ENCODE data around the gene ATRN. TPM values are rescaled to one million over a fixed set of nuclear protein-coding genes. Genes with fewer than 3 reads are reported as not detected.
"Not testable (repeated sequence)": the region's sequence is repeated elsewhere in the genome, so short reads cannot be mapped to it uniquely, and the experiment has no call there.

The ATRN gene
- total RNA-seq, 1 donor from 2014 or later = 30.6 TPM

DNA sequence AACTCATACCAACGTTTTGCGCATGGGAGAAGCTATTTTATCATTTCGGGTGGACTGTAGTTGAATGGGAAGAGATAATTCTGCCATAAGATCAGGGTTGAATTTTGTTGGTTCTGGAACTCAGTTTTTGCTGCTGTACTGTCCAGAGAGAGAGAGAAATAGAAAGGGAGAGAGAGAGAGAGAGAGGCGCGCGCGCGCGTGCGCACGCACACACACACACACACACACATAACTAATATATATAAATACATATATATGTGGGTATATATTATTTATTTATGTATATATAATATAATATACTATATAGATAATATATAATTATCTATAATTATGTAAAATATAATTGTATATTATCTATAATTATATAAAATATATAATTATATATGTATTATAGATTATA lies 21.9 kb downstream of the ATRN start:
- no peak for DNase-seq (ENCODE audit: low read depth)
- TF ChIP-seq, protein P1, sequence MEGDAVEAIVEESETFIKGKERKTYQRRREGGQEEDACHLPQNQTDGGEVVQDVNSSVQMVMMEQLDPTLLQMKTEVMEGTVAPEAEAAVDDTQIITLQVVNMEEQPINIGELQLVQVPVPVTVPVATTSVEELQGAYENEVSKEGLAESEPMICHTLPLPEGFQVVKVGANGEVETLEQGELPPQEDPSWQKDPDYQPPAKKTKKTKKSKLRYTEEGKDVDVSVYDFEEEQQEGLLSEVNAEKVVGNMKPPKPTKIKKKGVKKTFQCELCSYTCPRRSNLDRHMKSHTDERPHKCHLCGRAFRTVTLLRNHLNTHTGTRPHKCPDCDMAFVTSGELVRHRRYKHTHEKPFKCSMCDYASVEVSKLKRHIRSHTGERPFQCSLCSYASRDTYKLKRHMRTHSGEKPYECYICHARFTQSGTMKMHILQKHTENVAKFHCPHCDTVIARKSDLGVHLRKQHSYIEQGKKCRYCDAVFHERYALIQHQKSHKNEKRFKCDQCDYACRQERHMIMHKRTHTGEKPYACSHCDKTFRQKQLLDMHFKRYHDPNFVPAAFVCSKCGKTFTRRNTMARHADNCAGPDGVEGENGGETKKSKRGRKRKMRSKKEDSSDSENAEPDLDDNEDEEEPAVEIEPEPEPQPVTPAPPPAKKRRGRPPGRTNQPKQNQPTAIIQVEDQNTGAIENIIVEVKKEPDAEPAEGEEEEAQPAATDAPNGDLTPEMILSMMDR (IDR thresholded peaks at IDR 0.05; ENCODE audit: insufficient read depth, low read length, poor library complexity, severe bottlenecking) = no peak
- Histone ChIP-seq H3K27me3 (ENCODE audit: control insufficient read depth, insufficient read depth, low read length) (no peaks in the 10 kb centered on the region), H3K36me3 (ENCODE audit: control insufficient read depth, insufficient read depth, low read length) (no peaks in the 10 kb centered on the region), H3K4me3 (ENCODE audit: low read depth, low read length) (no peak overlapping the region)

DNA sequence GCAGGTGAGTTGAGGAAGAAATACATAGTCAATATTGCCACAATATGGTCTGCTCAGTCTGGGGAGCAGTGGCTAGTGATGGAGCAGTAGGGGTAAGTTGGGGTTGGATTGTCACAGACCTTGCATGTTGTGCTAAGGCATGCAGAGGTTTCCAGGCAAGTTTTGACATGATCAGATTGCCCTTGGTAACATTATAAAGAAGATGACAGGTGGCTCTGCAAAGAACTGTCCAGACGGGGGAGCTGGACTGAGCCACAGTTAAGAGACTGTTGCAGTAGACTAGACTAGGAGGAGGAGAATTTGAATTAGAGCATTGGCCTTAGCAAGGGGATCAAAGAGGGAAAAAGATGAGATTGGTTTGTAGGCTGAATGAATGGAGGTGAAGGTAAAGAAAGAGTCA lies 23.4 kb downstream of the ATRN start:
- Histone ChIP-seq H3K27me3 (ENCODE audit: control insufficient read depth, insufficient read depth, low read length) (no peaks in the 10 kb centered on the region), H3K36me3 (ENCODE audit: control insufficient read depth, insufficient read depth, low read length) (no peaks in the 10 kb centered on the region), H3K4me3 (ENCODE audit: low read depth, low read length) (no peak overlapping the region)
- DNase-seq (ENCODE audit: low read depth) = no peak
- TF ChIP-seq, protein P1 (IDR thresholded peaks at IDR 0.05; ENCODE audit: insufficient read depth, low read length, poor library complexity, severe bottlenecking) = no peak

DNA sequence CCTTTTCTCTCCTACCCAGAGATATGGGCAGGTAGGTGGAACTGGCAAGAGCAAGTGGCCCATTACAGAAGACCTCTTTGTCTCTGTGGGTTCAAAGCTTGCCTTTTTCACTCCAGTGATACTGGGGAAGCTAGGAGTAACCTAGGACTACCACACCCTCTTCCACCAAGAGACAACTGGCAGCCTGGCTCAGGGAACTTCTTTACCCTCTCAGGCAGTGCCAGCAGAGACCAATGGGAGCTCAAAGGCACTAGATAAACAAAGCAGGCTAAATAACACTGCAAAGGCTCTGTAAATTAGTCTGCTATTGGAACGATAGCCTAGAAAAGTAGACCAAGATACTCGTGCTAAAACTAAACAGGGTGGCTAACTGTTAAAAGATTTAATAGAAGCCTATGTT lies 32.1 kb downstream of the ATRN start:
- Histone ChIP-seq H3K27me3 (ENCODE audit: control insufficient read depth, insufficient read depth, low read length) (no peaks in the 10 kb centered on the region), H3K4me3 (ENCODE audit: low read depth, low read length) (no peak overlapping the region), H3K36me3 (ENCODE audit: control insufficient read depth, insufficient read depth, low read length) (no peaks in the 10 kb centered on the region)
- TF ChIP-seq, protein P1 (IDR thresholded peaks at IDR 0.05; ENCODE audit: insufficient read depth, low read length, poor library complexity, severe bottlenecking) = no peak
- no peak for DNase-seq (ENCODE audit: low read depth)

DNA sequence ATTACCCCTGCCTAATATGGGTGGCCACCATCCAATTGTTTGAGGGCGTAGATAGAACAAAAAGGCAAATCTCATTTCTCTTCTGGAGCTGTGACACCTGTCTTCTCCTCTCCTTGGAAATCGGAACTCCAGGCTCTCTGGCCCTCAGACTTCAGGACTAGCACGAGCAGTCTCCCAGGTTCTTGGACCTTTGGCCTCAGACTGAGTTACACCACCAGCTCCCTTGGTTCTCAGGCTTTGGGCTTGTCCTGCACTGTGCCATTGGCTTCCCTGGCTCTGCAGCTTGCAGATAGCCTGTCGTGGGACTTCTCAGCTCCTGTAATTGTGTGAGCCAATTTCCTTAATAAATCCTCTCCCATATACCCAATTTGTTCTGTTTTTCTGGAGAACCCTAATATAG lies 34.3 kb downstream of the ATRN start:
- Histone ChIP-seq H3K4me3 (ENCODE audit: low read depth, low read length) (no peak overlapping the region), H3K36me3 (ENCODE audit: control insufficient read depth, insufficient read depth, low read length) (no peaks in the 10 kb centered on the region), H3K27me3 (ENCODE audit: control insufficient read depth, insufficient read depth, low read length) (no peaks in the 10 kb centered on the region)
- no peak for DNase-seq (ENCODE audit: low read depth)
- TF ChIP-seq, protein P1 (IDR thresholded peaks at IDR 0.05; ENCODE audit: insufficient read depth, low read length, poor library complexity, severe bottlenecking) = no peak

DNA sequence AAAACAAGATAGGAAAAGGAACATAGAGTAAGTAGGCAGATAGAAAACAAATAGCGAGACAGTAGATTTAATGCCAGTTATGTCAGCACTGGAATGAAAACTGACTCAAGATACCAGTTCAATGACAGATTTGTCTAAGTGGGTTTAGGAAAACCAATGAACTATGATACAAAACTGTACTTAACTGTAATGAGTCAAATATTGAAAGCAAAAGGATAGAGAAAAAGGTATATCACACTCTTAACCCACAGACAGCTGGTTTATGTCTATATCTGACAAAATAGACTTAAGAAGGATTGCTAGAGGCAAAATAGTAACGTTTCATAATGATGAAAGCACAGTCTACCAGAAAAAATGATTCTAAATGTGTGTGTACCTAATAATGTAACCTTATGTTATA lies 38.2 kb downstream of the ATRN start:
- no peak for DNase-seq (ENCODE audit: low read depth)
- TF ChIP-seq, protein P1 (IDR thresholded peaks at IDR 0.05; ENCODE audit: insufficient read depth, low read length, poor library complexity, severe bottlenecking) = no peak
- H3K27me3 ChIP-seq (ENCODE audit: control insufficient read depth, insufficient read depth, low read length) = no peaks in the 10 kb centered on the region
- H3K36me3 ChIP-seq (ENCODE audit: control insufficient read depth, insufficient read depth, low read length) = no peaks in the 10 kb centered on the region
- H3K4me3 ChIP-seq (ENCODE audit: low read depth, low read length) = no peak overlapping the region

DNA sequence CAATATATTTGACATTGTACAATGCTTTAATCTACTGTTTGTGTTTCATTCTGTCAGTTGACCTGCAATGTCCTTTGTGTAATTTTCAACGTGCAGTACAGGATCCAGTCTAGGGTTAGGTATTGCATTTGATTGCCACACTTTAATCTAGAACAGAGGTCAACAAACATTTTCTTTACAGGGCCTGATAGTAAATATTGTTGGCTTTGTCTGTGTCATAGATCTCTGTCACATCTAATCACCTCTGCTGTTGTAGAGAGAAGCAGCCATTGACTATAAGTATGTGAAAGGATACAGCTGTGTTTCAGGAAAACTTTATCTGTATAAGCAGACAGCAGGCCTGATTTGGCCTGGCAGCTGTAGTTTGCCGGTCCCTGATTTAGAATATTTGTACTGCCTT lies 39.3 kb downstream of the ATRN start:
- DNase-seq (ENCODE audit: low read depth) = no peak
- Histone ChIP-seq H3K36me3 (ENCODE audit: control insufficient read depth, insufficient read depth, low read length) (no peaks in the 10 kb centered on the region), H3K27me3 (ENCODE audit: control insufficient read depth, insufficient read depth, low read length) (no peaks in the 10 kb centered on the region), H3K4me3 (ENCODE audit: low read depth, low read length) (no peak overlapping the region)
- TF ChIP-seq, protein P1 (IDR thresholded peaks at IDR 0.05; ENCODE audit: insufficient read depth, low read length, poor library complexity, severe bottlenecking) = no peak

DNA sequence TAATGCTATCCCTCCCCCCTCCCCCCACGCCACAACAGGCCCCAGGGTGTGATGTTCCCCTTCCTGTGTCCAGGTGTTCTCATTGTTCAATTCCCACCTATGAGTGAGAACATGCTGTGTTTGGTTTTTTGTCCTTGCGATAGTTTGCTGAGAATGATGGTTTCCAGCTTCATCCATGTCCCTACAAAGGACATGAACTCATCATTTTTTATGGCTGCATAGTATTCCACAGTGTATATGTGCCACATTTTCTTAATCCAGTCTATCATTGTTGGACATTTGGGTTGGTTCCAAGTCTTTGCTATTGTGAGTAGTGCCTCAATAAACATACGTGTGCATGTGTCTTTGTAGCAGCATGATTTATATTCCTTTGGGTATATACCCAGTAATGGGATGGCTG lies 41.4 kb downstream of the ATRN start:
- not testable (repeated sequence) for DNase-seq (ENCODE audit: low read depth); H3K36me3 ChIP-seq (ENCODE audit: control insufficient read depth, insufficient read depth, low read length); H3K4me3 ChIP-seq (ENCODE audit: low read depth, low read length); H3K27me3 ChIP-seq (ENCODE audit: control insufficient read depth, insufficient read depth, low read length)

Measured in kidney epithelial cell (primary cell).